ENCODE results near the gene SLC26A8. TPM values are rescaled to one million over a fixed set of nuclear protein-coding genes. Genes with fewer than 3 reads are reported as not detected.
A peak's percentile ranks its signal among the peaks of the same experiment; 100 is the strongest.
"Not testable (repeated sequence)": the region's sequence is repeated elsewhere in the genome, so short reads cannot be mapped to it uniquely, and the experiment has no call there.

The SLC26A8 gene
- total RNA-seq, 2 experiments from 2014 or later = not detected

DNA sequence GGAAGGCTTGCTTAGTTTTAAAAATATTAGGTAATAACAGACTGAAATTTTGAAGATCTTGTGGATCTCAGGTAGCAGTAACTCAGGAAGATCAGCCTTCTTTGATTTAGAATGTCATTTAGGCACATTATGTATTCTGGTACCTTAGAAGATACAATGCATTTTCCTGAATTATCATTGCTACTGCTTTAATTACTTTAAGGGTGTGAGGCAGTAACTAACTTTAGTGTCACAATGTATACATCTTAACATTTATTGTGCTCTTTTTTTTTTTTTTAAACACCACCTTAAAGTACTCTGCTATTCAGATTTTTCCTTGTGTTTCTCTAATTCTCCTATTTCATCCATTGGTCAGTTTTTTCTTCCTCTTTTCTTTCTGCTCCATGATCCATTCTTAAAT lies 16.5 kb upstream of the SLC26A8 start:
- H3K4me1 Mint-ChIP-seq = peaks cover 27% of the 10 kb centered on the region
- peaks cover 28% of the 10 kb centered on the region for H3K36me3 Mint-ChIP-seq
- H3K27ac Mint-ChIP-seq = no peak overlapping the region
- DNase-seq = no peak
- no peaks in the 10 kb centered on the region for H3K27me3 Mint-ChIP-seq
- no peaks in the 10 kb centered on the region for H3K9me3 Mint-ChIP-seq (ENCODE audit: low read depth)
- H3K4me3 Mint-ChIP-seq = no peak overlapping the region
- CTCF ChIA-PET = no interaction called here
- no peak for ATAC-seq

GRCh38 chr6:36039112-36039511 lies 14.7 kb upstream of the SLC26A8 start:
- Mint-ChIP-seq H3K4me1 (peaks cover 36% of the 10 kb centered on the region), H3K4me3 (no peak overlapping the region), H3K27ac (no peak overlapping the region)

GRCh38 chr6:36038120-36038876 lies 13.9 kb upstream of the SLC26A8 start:
- Mint-ChIP-seq H3K4me1 (peaks cover 43% of the 10 kb centered on the region), H3K27me3 (no peaks in the 10 kb centered on the region), H3K27ac (no peak overlapping the region), H3K9me3 (ENCODE audit: low read depth) (no peaks in the 10 kb centered on the region), H3K36me3 (peaks cover 22% of the 10 kb centered on the region), H3K4me3 (no peak overlapping the region)
- CTCF ChIA-PET = interaction anchor here (2.7 to 2.8 kb wide), 2 partner anchors 11 to 57 kb away, joined by 18 to 19 read pairs; partner anchors contain the start of gene MAPK14
- DNase-seq (no peak), ATAC-seq (no peak)

More at GRCh38 chr6:36039112-36039511, 14.7 kb upstream of the SLC26A8 start:
- ATAC-seq (no peak), DNase-seq (no peak)
- no peaks in the 10 kb centered on the region for H3K9me3 Mint-ChIP-seq (ENCODE audit: low read depth)
- no peaks in the 10 kb centered on the region for H3K27me3 Mint-ChIP-seq
- CTCF ChIA-PET = interaction anchor here (2.7 to 2.8 kb wide), 2 partner anchors 11 to 57 kb away, joined by 18 to 19 read pairs; partner anchors contain the start of gene MAPK14
- peaks cover 23% of the 10 kb centered on the region for H3K36me3 Mint-ChIP-seq

DNA sequence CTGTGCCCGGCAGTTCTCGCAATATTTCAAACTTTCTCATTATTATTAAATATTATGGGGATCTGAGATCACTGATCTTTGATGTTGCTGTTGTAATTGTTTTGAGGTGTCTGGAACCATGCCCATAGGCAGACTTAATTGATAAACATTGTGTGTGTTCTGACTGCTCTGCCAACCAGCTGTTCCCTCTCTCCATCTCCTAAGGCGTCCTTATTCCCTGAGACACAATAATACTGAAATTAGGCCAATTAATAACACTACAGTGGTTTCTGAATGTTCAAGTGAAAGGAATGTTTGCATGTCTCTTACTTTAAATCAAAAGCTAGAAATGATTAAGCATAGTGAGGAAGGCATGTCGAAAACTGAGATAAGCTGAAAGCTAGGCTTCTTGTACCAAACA lies 10.8 kb upstream of the SLC26A8 start:
- no peak overlapping the region for H3K27ac Mint-ChIP-seq
- CTCF ChIA-PET = interaction anchor here (1.0 kb wide), 1 partner anchor 59 kb away, joined by 4 read pairs; no protein-coding TSS in a partner anchor
- no peaks in the 10 kb centered on the region for H3K9me3 Mint-ChIP-seq (ENCODE audit: low read depth)
- DNase-seq = no peak
- no peaks in the 10 kb centered on the region for H3K27me3 Mint-ChIP-seq
- H3K4me1 Mint-ChIP-seq = peaks cover 56% of the 10 kb centered on the region
- no peak overlapping the region for H3K4me3 Mint-ChIP-seq
- ATAC-seq = no peak
- peaks cover 23% of the 10 kb centered on the region for H3K36me3 Mint-ChIP-seq

- ATAC-seq = no peak
- CTCF ChIA-PET = no interaction called here
- H3K4me3 Mint-ChIP-seq = no peak overlapping the region
- H3K4me1 Mint-ChIP-seq = peaks cover 62% of the 10 kb centered on the region
- peaks cover 24% of the 10 kb centered on the region for H3K36me3 Mint-ChIP-seq
- no peaks in the 10 kb centered on the region for H3K9me3 Mint-ChIP-seq (ENCODE audit: low read depth)
- H3K27me3 Mint-ChIP-seq = no peaks in the 10 kb centered on the region
- no peak for DNase-seq
- no peak overlapping the region for H3K27ac Mint-ChIP-seq
Measured at GRCh38 chr6:36034441-36034840, 10.0 kb upstream of the SLC26A8 start.

GRCh38 chr6:36033935-36034334 lies 9.5 kb upstream of the SLC26A8 start:
- ATAC-seq (peak; percentile 48), DNase-seq (peak; percentile 50)
- H3K36me3 Mint-ChIP-seq = peaks cover 24% of the 10 kb centered on the region
- no peaks in the 10 kb centered on the region for H3K9me3 Mint-ChIP-seq (ENCODE audit: low read depth)
- CTCF ChIA-PET = interaction anchor here (1.5 to 1.9 kb wide), 2 partner anchors 11 to 61 kb away, joined by 4 to 10 read pairs; no protein-coding TSS in a partner anchor
- H3K4me3 Mint-ChIP-seq = no peak overlapping the region
- H3K27me3 Mint-ChIP-seq = no peaks in the 10 kb centered on the region
- H3K27ac Mint-ChIP-seq = no peak overlapping the region
- H3K4me1 Mint-ChIP-seq = peaks cover 64% of the 10 kb centered on the region

DNA sequence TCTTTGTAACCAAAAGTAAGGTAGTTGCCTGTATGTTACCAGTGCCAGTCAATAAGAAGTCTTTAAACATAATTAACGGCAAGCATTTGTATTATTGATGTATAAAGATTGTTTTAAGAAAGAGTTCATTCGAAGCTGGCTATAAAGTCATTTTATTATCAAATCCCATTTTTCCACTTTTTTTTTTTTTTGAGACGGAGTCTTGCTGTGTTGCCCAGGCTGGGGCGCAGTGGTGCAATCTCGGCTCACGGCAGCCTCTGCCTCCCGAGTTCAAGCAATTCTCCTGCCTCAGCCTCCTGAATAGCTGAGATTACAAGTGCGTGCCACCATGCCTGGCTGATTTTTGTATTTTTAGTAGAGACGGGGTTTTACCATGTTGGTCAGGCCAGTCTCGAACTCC lies 8.7 kb upstream of the SLC26A8 start:
- H3K27ac Mint-ChIP-seq; H3K27me3 Mint-ChIP-seq; ATAC-seq; DNase-seq; H3K4me3 Mint-ChIP-seq; H3K9me3 Mint-ChIP-seq (ENCODE audit: low read depth): not testable (repeated sequence)
- Mint-ChIP-seq H3K36me3 (peaks cover 27% of the 10 kb centered on the region), H3K4me1 (peaks cover 59% of the 10 kb centered on the region)
- CTCF ChIA-PET = interaction anchor here (0.7 to 1.9 kb wide), 4 partner anchors 11 to 308 kb away, joined by 3 to 10 read pairs (median 4); no protein-coding TSS in a partner anchor

- Mint-ChIP-seq H3K36me3 (peaks cover 26% of the 10 kb centered on the region), H3K4me3 (no peak overlapping the region), H3K27ac (no peak overlapping the region), H3K4me1 (peaks cover 54% of the 10 kb centered on the region), H3K27me3 (no peaks in the 10 kb centered on the region), H3K9me3 (ENCODE audit: low read depth) (no peaks in the 10 kb centered on the region)
- ATAC-seq = no peak
- CTCF ChIA-PET = interaction anchor here (0.7 to 1.9 kb wide), 3 partner anchors 10 to 308 kb away, joined by 3 to 10 read pairs (median 4); no protein-coding TSS in a partner anchor
- DNase-seq = no peak
Measured at GRCh38 chr6:36032261-36032660, 7.8 kb upstream of the SLC26A8 start.

DNA sequence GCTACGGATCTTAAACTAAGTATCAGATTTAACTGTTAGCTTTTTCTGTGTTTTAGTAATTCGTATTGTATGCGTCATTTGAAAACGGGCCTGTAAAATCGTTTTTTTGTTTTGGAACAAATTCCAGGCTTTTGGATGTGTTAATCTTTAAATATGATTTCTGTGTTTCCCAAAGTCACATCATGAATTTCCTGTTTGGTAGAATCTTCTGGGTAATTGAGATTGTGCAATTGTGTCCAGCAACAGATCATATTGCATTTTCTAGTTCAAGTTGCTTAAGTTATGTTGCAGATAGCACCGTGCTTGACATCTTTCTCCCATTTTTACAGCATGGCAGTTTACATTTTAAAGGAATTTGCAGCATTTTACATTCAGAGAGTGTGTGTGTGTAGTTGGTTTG lies 5.0 kb upstream of the SLC26A8 start:
- Mint-ChIP-seq H3K4me3 (peak overlapping the region; percentile 93), H3K27me3 (peaks cover 18% of the 10 kb centered on the region), H3K4me1 (peaks cover 49% of the 10 kb centered on the region), H3K36me3 (peaks cover 18% of the 10 kb centered on the region), H3K9me3 (ENCODE audit: low read depth) (no peaks in the 10 kb centered on the region), H3K27ac (peak overlapping the region; percentile 93)
- DNase-seq (no peak), ATAC-seq (no peak)
- CTCF ChIA-PET = interaction anchor here (0.8 to 5.8 kb wide), 15 partner anchors 8 to 330 kb away, joined by 3 to 114 read pairs (median 10); no protein-coding TSS in a partner anchor

- peaks cover 16% of the 10 kb centered on the region for H3K36me3 Mint-ChIP-seq
- CTCF ChIA-PET = interaction anchor here (0.7 to 5.8 kb wide), 25 partner anchors 9 to 358 kb away, joined by 3 to 114 read pairs (median 8); no protein-coding TSS in a partner anchor
- DNase-seq (peak; percentile 82), ATAC-seq (peak; percentile 24)
- H3K9me3 Mint-ChIP-seq (ENCODE audit: low read depth) = no peaks in the 10 kb centered on the region
- H3K27ac Mint-ChIP-seq = peak overlapping the region; percentile 93
- H3K27me3 Mint-ChIP-seq = peaks cover 21% of the 10 kb centered on the region
- peak overlapping the region; percentile 93 for H3K4me3 Mint-ChIP-seq
- peaks cover 47% of the 10 kb centered on the region for H3K4me1 Mint-ChIP-seq
Measured at GRCh38 chr6:36028877-36029324, 4.5 kb upstream of the SLC26A8 start.

- H3K36me3 Mint-ChIP-seq = peaks cover 15% of the 10 kb centered on the region
- peak overlapping the region; percentile 93 for H3K4me3 Mint-ChIP-seq
- peaks cover 25% of the 10 kb centered on the region for H3K27me3 Mint-ChIP-seq
- CTCF ChIA-PET = interaction anchor here (0.7 to 5.8 kb wide), 49 partner anchors 10 to 358 kb away, joined by 3 to 114 read pairs (median 4); no protein-coding TSS in a partner anchor
- peak overlapping the region; percentile 93 for H3K27ac Mint-ChIP-seq
- DNase-seq (peak; percentile 70), ATAC-seq (peak; percentile 37)
- peaks cover 44% of the 10 kb centered on the region for H3K4me1 Mint-ChIP-seq
- H3K9me3 Mint-ChIP-seq (ENCODE audit: low read depth) = no peaks in the 10 kb centered on the region
Measured at GRCh38 chr6:36028088-36028876, 3.8 kb upstream of the SLC26A8 start.

GRCh38 chr6:36027501-36028087 lies 3.2 kb upstream of the SLC26A8 start, which contains the start of gene MAPK14:
MAPK14 (plus strand) TSS chr6:36027808; CDS start chr6:36028158, 350 bp downstream.
- Mint-ChIP-seq H3K36me3 (peaks cover 14% of the 10 kb centered on the region), H3K4me3 (peak within 1 kb of the TSS; percentile 93), H3K9me3 (ENCODE audit: low read depth) (no peaks in the 10 kb centered on the region), H3K27ac (peak within 1 kb of the TSS; percentile 93), H3K4me1 (peaks cover 39% of the 10 kb centered on the region), H3K27me3 (peaks cover 25% of the 10 kb centered on the region)
- ATAC-seq (peak; percentile 92), DNase-seq (peak; percentile 99)
- CTCF ChIA-PET = interaction anchor here (0.6 to 5.8 kb wide), 45 partner anchors 10 to 359 kb away, joined by 3 to 114 read pairs (median 4); no protein-coding TSS in a partner anchor
